K562 (cell line): ENCODE measurements around the gene EDEM1. TPM values are rescaled to one million over a fixed set of nuclear protein-coding genes. Genes with fewer than 3 reads are reported as not detected.

Experiments
- ARID1B ChIP-seq: fragments of 450-650 bp; IDR thresholded peaks from 2 replicates; pipeline ENCODE4 v1.6.1; 2016; ENCODE audit warnings: antibody characterized with exemption, mild to moderate bottlenecking, inconsistent platforms
- ATF7 ChIP-seq: fragments of 450-650 bp; IDR thresholded peaks from 2 replicates; pipeline ENCODE4 v1.7.1; 2014; ENCODE audit warnings: mild to moderate bottlenecking, moderate library complexity
- BCOR ChIP-seq: fragments of 450-650 bp; IDR thresholded peaks from 2 replicates; pipeline ENCODE4 v1.6.1; 2016
- CTBP1 ChIP-seq: fragments of 450-650 bp; IDR thresholded peaks from 2 replicates; pipeline ENCODE4 v1.6.1; 2016; ENCODE audit warnings: borderline replicate concordance
- MTA1 ChIP-seq: fragments of 450-650 bp; IDR thresholded peaks from 2 replicates; pipeline ENCODE4 v1.6.1; 2017; ENCODE audit warnings: borderline replicate concordance
- NFE2 ChIP-seq: IDR thresholded peaks from 2 replicates; pipeline ENCODE4 v1.6.1; 2014; ENCODE audit warnings: antibody characterized with exemption, low read depth
- PML ChIP-seq: IDR thresholded peaks from 2 replicates; pipeline ENCODE4 v1.6.1; 2012; ENCODE audit warnings: low read length, inconsistent platforms
- SMARCA4 ChIP-seq: fragments of 450-650 bp; IDR thresholded peaks from 2 replicates; pipeline ENCODE4 v1.6.1; 2016
- SMARCE1 ChIP-seq: fragments of 450-650 bp; IDR thresholded peaks from 2 replicates; pipeline ENCODE4 v1.7.1; 2016; ENCODE audit warnings: mild to moderate bottlenecking
- ZNF76 ChIP-seq: fragments of 250-450 bp; sonication (Bioruptor Pico); IDR thresholded peaks from 2 replicates; pipeline ENCODE4 v1.4.0; 2020; ENCODE audit warnings: mild to moderate bottlenecking, moderate library complexity, borderline replicate concordance
- polyA plus RNA-seq, 8 experiments: library from polyadenylated mRNA; depleted of rRNA in 4 of 8; stranded (reverse) in 5 of 8; unstranded in 3 of 8; fragments of >200 nt; fragmentation: Nextera tagmentation in 2 of 8; fragmentation: Illumina TruSeq in 1 of 8; extraction: Ambion mirVana in 2 of 8; extraction: Trizol in 1 of 8; gene quantifications; 2 replicates each; pipeline versions ENCODE4 v1.2.1 to v1.2.3, GENCODE V29; 2011 to 2014; ENCODE audit warnings: inconsistent platforms in 1 of 8, missing spikeins in 1 of 8
- total RNA-seq, 7 experiments: library from RNA; depleted of rRNA in 6 of 7; stranded (reverse); fragments of >200 nt in 6 of 7; fragmentation: Illumina TruSeq in 2 of 7; extraction: Trizol in 2 of 7; gene quantifications; 2 replicates each; pipeline versions ENCODE4 v1.2.1 to v1.2.3, GENCODE V29; 2011 to 2021; ENCODE audit warnings: low replicate concordance in 1 of 7
- TF ChIP-seq, protein P1 (sequence below): fragments of 200-800 bp; sonication (Bioruptor generic); IDR thresholded peaks from 2 replicates; pipeline ENCODE4 v1.6.1; 2016; ENCODE audit warnings: missing genetic modification characterization, missing compliant biosample characterization
- TF ChIP-seq, protein P2 (sequence below): sonication (generic); formaldehyde crosslinking; IDR thresholded peaks from 2 replicates; pipeline ENCODE4 v1.8.0; 2022; ENCODE audit warnings: mild to moderate bottlenecking, missing genetic modification reagents
- TF ChIP-seq, protein P3 (sequence below): fragments of 450-650 bp; IDR thresholded peaks from 2 replicates; pipeline ENCODE4 v1.6.1; 2016
- TF ChIP-seq, protein P4 (sequence below), 2 experiments: fragments of 450-650 bp; IDR thresholded peaks; 2 replicates each; pipeline ENCODE4 v1.6.1; 2018; ENCODE audit warnings: mild to moderate bottlenecking in 2 of 2, low read depth in 1 of 2; ENCODE audit not compliant: partially characterized antibody in 2 of 2

The EDEM1 gene
- total and polyA plus RNA-seq, 9 of the 15 experiments (the other 6 are each of a cell fraction or from before 2014, with no cell fraction given), result 6.2 to 36.7 (median 14.3) TPM

DNA sequence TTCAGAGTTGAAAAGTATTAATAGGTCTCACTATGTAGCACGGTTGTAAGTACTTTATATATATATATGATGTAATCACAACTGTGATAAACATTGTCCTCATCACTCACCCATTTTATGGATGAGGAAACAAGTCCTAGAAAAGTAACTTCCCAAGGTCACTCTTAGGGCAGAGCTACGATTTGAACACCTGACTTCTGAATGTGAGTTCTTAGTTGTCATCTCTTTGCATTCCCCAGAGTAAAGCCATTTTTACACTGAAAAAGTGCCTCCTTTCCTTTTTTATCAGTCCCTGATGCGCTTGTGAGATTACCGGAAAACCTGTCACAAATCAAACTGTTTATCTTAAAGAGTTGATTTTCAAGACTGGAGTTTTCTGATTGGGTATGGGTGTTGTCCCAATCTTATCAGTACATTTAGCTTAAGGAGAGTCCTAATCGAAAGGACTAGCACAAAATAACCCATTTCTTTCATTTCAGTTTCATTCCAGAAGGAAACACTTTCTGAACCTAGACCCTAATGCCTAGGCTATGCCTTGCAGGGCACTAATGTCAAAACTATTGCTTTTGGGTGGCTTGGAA is 2.3 kb upstream of the EDEM1 start (continued):
- TF ChIP-seq, protein P1, sequence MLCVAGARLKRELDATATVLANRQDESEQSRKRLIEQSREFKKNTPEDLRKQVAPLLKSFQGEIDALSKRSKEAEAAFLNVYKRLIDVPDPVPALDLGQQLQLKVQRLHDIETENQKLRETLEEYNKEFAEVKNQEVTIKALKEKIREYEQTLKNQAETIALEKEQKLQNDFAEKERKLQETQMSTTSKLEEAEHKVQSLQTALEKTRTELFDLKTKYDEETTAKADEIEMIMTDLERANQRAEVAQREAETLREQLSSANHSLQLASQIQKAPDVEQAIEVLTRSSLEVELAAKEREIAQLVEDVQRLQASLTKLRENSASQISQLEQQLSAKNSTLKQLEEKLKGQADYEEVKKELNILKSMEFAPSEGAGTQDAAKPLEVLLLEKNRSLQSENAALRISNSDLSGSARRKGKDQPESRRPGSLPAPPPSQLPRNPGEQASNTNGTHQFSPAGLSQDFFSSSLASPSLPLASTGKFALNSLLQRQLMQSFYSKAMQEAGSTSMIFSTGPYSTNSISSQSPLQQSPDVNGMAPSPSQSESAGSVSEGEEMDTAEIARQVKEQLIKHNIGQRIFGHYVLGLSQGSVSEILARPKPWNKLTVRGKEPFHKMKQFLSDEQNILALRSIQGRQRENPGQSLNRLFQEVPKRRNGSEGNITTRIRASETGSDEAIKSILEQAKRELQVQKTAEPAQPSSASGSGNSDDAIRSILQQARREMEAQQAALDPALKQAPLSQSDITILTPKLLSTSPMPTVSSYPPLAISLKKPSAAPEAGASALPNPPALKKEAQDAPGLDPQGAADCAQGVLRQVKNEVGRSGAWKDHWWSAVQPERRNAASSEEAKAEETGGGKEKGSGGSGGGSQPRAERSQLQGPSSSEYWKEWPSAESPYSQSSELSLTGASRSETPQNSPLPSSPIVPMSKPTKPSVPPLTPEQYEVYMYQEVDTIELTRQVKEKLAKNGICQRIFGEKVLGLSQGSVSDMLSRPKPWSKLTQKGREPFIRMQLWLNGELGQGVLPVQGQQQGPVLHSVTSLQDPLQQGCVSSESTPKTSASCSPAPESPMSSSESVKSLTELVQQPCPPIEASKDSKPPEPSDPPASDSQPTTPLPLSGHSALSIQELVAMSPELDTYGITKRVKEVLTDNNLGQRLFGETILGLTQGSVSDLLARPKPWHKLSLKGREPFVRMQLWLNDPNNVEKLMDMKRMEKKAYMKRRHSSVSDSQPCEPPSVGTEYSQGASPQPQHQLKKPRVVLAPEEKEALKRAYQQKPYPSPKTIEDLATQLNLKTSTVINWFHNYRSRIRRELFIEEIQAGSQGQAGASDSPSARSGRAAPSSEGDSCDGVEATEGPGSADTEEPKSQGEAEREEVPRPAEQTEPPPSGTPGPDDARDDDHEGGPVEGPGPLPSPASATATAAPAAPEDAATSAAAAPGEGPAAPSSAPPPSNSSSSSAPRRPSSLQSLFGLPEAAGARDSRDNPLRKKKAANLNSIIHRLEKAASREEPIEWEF (CRISPR knock-in tag), result no peak
- TF ChIP-seq, protein P2, sequence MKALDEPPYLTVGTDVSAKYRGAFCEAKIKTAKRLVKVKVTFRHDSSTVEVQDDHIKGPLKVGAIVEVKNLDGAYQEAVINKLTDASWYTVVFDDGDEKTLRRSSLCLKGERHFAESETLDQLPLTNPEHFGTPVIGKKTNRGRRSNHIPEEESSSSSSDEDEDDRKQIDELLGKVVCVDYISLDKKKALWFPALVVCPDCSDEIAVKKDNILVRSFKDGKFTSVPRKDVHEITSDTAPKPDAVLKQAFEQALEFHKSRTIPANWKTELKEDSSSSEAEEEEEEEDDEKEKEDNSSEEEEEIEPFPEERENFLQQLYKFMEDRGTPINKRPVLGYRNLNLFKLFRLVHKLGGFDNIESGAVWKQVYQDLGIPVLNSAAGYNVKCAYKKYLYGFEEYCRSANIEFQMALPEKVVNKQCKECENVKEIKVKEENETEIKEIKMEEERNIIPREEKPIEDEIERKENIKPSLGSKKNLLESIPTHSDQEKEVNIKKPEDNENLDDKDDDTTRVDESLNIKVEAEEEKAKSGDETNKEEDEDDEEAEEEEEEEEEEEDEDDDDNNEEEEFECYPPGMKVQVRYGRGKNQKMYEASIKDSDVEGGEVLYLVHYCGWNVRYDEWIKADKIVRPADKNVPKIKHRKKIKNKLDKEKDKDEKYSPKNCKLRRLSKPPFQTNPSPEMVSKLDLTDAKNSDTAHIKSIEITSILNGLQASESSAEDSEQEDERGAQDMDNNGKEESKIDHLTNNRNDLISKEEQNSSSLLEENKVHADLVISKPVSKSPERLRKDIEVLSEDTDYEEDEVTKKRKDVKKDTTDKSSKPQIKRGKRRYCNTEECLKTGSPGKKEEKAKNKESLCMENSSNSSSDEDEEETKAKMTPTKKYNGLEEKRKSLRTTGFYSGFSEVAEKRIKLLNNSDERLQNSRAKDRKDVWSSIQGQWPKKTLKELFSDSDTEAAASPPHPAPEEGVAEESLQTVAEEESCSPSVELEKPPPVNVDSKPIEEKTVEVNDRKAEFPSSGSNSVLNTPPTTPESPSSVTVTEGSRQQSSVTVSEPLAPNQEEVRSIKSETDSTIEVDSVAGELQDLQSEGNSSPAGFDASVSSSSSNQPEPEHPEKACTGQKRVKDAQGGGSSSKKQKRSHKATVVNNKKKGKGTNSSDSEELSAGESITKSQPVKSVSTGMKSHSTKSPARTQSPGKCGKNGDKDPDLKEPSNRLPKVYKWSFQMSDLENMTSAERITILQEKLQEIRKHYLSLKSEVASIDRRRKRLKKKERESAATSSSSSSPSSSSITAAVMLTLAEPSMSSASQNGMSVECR (CRISPR knock-in tag), result no peak
- TF ChIP-seq, protein P3, sequence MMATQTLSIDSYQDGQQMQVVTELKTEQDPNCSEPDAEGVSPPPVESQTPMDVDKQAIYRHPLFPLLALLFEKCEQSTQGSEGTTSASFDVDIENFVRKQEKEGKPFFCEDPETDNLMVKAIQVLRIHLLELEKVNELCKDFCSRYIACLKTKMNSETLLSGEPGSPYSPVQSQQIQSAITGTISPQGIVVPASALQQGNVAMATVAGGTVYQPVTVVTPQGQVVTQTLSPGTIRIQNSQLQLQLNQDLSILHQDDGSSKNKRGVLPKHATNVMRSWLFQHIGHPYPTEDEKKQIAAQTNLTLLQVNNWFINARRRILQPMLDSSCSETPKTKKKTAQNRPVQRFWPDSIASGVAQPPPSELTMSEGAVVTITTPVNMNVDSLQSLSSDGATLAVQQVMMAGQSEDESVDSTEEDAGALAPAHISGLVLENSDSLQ, result peak; percentile 36; the same call in 1 of the 2 replicates
- TF ChIP-seq, protein P4, sequence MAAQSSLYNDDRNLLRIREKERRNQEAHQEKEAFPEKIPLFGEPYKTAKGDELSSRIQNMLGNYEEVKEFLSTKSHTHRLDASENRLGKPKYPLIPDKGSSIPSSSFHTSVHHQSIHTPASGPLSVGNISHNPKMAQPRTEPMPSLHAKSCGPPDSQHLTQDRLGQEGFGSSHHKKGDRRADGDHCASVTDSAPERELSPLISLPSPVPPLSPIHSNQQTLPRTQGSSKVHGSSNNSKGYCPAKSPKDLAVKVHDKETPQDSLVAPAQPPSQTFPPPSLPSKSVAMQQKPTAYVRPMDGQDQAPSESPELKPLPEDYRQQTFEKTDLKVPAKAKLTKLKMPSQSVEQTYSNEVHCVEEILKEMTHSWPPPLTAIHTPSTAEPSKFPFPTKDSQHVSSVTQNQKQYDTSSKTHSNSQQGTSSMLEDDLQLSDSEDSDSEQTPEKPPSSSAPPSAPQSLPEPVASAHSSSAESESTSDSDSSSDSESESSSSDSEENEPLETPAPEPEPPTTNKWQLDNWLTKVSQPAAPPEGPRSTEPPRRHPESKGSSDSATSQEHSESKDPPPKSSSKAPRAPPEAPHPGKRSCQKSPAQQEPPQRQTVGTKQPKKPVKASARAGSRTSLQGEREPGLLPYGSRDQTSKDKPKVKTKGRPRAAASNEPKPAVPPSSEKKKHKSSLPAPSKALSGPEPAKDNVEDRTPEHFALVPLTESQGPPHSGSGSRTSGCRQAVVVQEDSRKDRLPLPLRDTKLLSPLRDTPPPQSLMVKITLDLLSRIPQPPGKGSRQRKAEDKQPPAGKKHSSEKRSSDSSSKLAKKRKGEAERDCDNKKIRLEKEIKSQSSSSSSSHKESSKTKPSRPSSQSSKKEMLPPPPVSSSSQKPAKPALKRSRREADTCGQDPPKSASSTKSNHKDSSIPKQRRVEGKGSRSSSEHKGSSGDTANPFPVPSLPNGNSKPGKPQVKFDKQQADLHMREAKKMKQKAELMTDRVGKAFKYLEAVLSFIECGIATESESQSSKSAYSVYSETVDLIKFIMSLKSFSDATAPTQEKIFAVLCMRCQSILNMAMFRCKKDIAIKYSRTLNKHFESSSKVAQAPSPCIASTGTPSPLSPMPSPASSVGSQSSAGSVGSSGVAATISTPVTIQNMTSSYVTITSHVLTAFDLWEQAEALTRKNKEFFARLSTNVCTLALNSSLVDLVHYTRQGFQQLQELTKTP (IDR thresholded peaks at IDR 0.05; ENCODE audit: low read depth in 1 of 2, partially characterized antibody in 2 of 2), result peak in 1 of 2 experiments; percentile 35
- TF ChIP-seq SMARCE1 (peak; percentile 62; the same call in 1 of the 2 replicates), ATF7 (peak; percentile 42; the same call in 1 of the 2 replicates), NFE2 (no peak), ARID1B (peak; percentile 67), CTBP1 (0 out of 2 replicates have a peak, but pooled peaks have one; percentile 25), BCOR (peak; percentile 67; the same call in 1 of the 2 replicates), PML (0 out of 2 replicates have a peak, but pooled peaks have one; percentile 22), SMARCA4 (peak; percentile 50; the same call in 1 of the 2 replicates), MTA1 (0 out of 2 replicates have a peak, but pooled peaks have one; percentile 54), ZNF76 (CRISPR knock-in tag) (no peak)
